B cell (primary cell): ENCODE measurements around the gene ARHGAP31. TPM values are rescaled to one million over a fixed set of nuclear protein-coding genes. Genes with fewer than 3 reads are reported as not detected.
"Not testable (repeated sequence)": the region's sequence is repeated elsewhere in the genome, so short reads cannot be mapped to it uniquely, and the experiment has no call there.

Source experiments
- ATAC-seq: fragments of 200-7000 bp; cut with Tn5 transposase; one replicate; pipeline ENCODE4 v1.10.0; 2021; ENCODE audit warnings: low read depth, mild to moderate bottlenecking, moderate number of reproducible peaks, moderate library complexity
- CTCF ChIA-PET: fragments of 350-600 bp; sonication (Branson Sonifier 250); formaldehyde crosslinking; loops from one replicate; lab custom pipeline; 2021; ENCODE audit warnings: antibody characterized with exemption, inconsistent platforms; lab: Charles Lee
- POLR2A ChIA-PET: fragments of 350-600 bp; sonication (Branson Sonifier 250); formaldehyde crosslinking; loops from one replicate; lab custom pipeline; 2021; ENCODE audit warnings: antibody characterized with exemption; lab: Charles Lee
- DNase-seq: peaks from one replicate; pipeline ENCODE4 v3.0.0; 2013
- H2AFZ ChIP-seq: 2 replicates; pipeline ENCODE4 v1.6.1; 2012; ENCODE audit warnings: mild to moderate bottlenecking, low read depth, low read length; ENCODE audit not compliant: insufficient read depth, poor library complexity, severe bottlenecking
- H3K27ac ChIP-seq, 2 donors: 1 replicate in 1 of 2; 2 replicates in 1 of 2; pipeline ENCODE4 v1.5.1; 2012 to 2013; ENCODE audit warnings: low read length in 2 of 2, mild to moderate bottlenecking in 2 of 2, moderate library complexity in 1 of 2
- H3K27me3 ChIP-seq, 4 experiments: fragments of 200-600 bp in 1 of 4; sonication (generic) in 1 of 4; replicated peaks in 1 of 4; 1 replicate in 2 of 4; 2 replicates in 2 of 4; pipeline versions ENCODE4 v1.6.1 to v1.7.0; 2013 to 2016; ENCODE audit warnings: low read length in 3 of 4, mild to moderate bottlenecking in 2 of 4, mixed read lengths in 1 of 4, moderate library complexity in 1 of 4; ENCODE audit not compliant: insufficient read depth in 4 of 4, control insufficient read depth in 3 of 4; ENCODE audit errors: control extremely low read depth in 1 of 4
- H3K36me3 ChIP-seq, 2 experiments: replicated peaks in 1 of 2; 1 replicate in 1 of 2; 2 replicates in 1 of 2; pipeline versions ENCODE4 v1.6.1 to v1.7.1; 2013; ENCODE audit warnings: low read length in 1 of 2; ENCODE audit not compliant: insufficient read depth in 2 of 2, control insufficient read depth in 1 of 2; ENCODE audit errors: control extremely low read depth in 1 of 2, extremely low read depth in 1 of 2
- H3K4me1 ChIP-seq, 2 donors: fragments of 200-600 bp in 1 of 2; sonication (generic) in 1 of 2; 1 replicate in 1 of 2; 2 replicates in 1 of 2; pipeline versions ENCODE4 v1.5.1 to v1.6.1; 2013 to 2017; ENCODE audit warnings: low read length in 2 of 2; ENCODE audit not compliant: control insufficient read depth in 2 of 2, insufficient read depth in 2 of 2
- H3K4me2 ChIP-seq: replicated peaks from 2 replicates; pipeline ENCODE3; 2012; ENCODE audit warnings: mild to moderate bottlenecking, low read depth, low read length; ENCODE audit not compliant: poor library complexity, severe bottlenecking
- H3K4me3 ChIP-seq, 5 experiments: fragments of 200-600 bp in 1 of 5; sonication (generic) in 1 of 5; 1 replicate in 3 of 5; 2 replicates in 2 of 5; pipeline versions ENCODE4 v1.5.1 to v1.7.0; 2011 to 2016; ENCODE audit warnings: low read length in 4 of 5, mild to moderate bottlenecking in 4 of 5, low read depth in 2 of 5, control low read depth in 1 of 5, moderate library complexity in 1 of 5; ENCODE audit not compliant: insufficient read depth in 1 of 5; ENCODE audit errors: control extremely low read depth in 1 of 5, extremely low read depth in 1 of 5
- H3K79me2 ChIP-seq: fragments of 200-600 bp; sonication (generic); one replicate; pipeline ENCODE4 v1.6.0; 2016; ENCODE audit warnings: low read length; ENCODE audit not compliant: control insufficient read depth, insufficient read depth
- H3K9ac ChIP-seq: fragments of 200-600 bp; sonication (generic); 2 replicates; pipeline ENCODE4 v1.6.1; 2017; ENCODE audit warnings: mild to moderate bottlenecking, low read length, moderate library complexity
- H3K9me3 ChIP-seq, 3 donors: one replicate each; pipeline versions ENCODE4 v1.6.1 to v1.7.1; 2013; ENCODE audit warnings: low read length in 2 of 3; ENCODE audit not compliant: control insufficient read depth in 2 of 3, insufficient read depth in 1 of 3; ENCODE audit errors: control extremely low read depth in 1 of 3
- H4K20me1 ChIP-seq: 2 replicates; pipeline ENCODE4 v1.6.0; 2012; ENCODE audit warnings: mild to moderate bottlenecking, low read length; ENCODE audit not compliant: insufficient read depth, control insufficient read depth, poor library complexity, severe bottlenecking
- H3K27ac Mint-ChIP-seq: one replicate; pipeline ENCODE4 v1.8.0; 2021; ENCODE audit warnings: mixed read lengths
- H3K27me3 Mint-ChIP-seq: one replicate; pipeline ENCODE4 v1.8.0; 2021; ENCODE audit warnings: mixed read lengths
- H3K4me1 Mint-ChIP-seq: one replicate; pipeline ENCODE4 v1.8.0; 2021; ENCODE audit warnings: mixed read lengths
- H3K4me3 Mint-ChIP-seq: one replicate; pipeline ENCODE4 v1.8.0; 2021; ENCODE audit warnings: mixed read lengths
- H3K9me3 Mint-ChIP-seq: one replicate; pipeline ENCODE4 v1.8.0; 2022; ENCODE audit warnings: mixed read lengths; ENCODE audit not compliant: insufficient read depth
- CTCF ChIP-seq: fragments of 200-600 bp; IDR thresholded peaks from one replicate; pipeline ENCODE4 v1.8.0; 2022; ENCODE audit warnings: antibody characterized with exemption, mild to moderate bottlenecking
- EZH2 ChIP-seq: IDR thresholded peaks from 2 replicates; pipeline ENCODE4 v1.6.1; 2012; ENCODE audit warnings: borderline replicate concordance, low read depth, mild to moderate bottlenecking, moderate library complexity, low read length; ENCODE audit not compliant: insufficient read depth, poor library complexity, severe bottlenecking
- WGBS: methylation state at CpG from one replicate; pipeline ENCODE4 v1.1.5; 2013; ENCODE audit warnings: missing lambda C conversion rate; ENCODE audit not compliant: insufficient coverage; 5-methylcytosine and 5-hydroxymethylcytosine counted together
- intact Hi-C: fragments of 100-400 bp; cut with micrococcal nuclease; formaldehyde crosslinking; loops from one replicate; pipeline ENCODE4 v1.10.0; 2022
- polyA plus RNA-seq: library from polyadenylated mRNA; depleted of rRNA; stranded (reverse); fragments of >200 nt; gene quantifications from 2 replicates; pipeline ENCODE4 v1.2.3, GENCODE V29; 2012
- total RNA-seq, 2 donors: library from RNA; stranded (reverse); fragments of 120-200 nt in 1 of 2; gene quantifications; 1 replicate in 1 of 2; 2 replicates in 1 of 2; pipeline versions ENCODE4 v1.2.3 to v1.2.4, GENCODE V29; 2013 to 2022

Gene ARHGAP31
- total and polyA plus RNA-seq, 2 donors (not counting 1 experiment from before 2014, with no cell fraction given): 3.5 to 7.8 TPM

DNA sequence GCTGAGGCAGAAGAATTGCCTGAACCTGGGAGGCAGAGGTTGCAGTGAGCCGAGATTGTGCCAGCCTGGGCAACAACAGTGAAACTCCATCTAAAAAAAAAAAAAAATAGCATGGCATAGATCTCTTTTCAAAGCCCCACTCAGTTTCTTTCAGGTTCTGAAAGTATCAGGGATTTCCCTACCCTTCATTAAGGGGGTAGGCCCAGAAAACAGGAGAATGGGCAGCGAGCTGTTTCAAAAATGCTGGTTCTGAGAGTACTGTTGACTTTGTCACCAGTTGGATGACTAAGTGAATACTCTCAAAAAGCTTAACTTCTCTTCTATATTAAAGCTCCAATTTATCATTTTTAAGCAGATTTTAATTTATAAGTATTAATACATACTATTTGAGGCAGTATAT, 72.8 kb downstream of the ARHGAP31 start:
- Histone ChIP-seq H3K9me3 (no peaks in the 10 kb centered on the region), H3K4me3 (no peak overlapping the region), H3K27ac (no peak overlapping the region), H3K36me3 (peaks cover 0 to 4% of the 10 kb centered on the region in 2 experiments), H3K9ac (no peak overlapping the region), H4K20me1 (no peaks in the 10 kb centered on the region), H3K4me1 (no peaks in the 10 kb centered on the region), H2AFZ (no peak overlapping the region), H3K4me2 (no peak overlapping the region), H3K79me2 (no peaks in the 10 kb centered on the region), H3K27me3 (no peaks in the 10 kb centered on the region)
- ChIA-PET POLR2A (no interaction called here), CTCF (no interaction called here)
- DNase-seq (no peak), ATAC-seq (no peak)
- H3K27me3 Mint-ChIP-seq: no peaks in the 10 kb centered on the region
- TF ChIP-seq EZH2 (no peak), CTCF (no peak)
- WGBS: no CpG with 5 or more reads among the region's 2 CpGs
- H3K9me3 Mint-ChIP-seq: no peaks in the 10 kb centered on the region
- H3K4me1 Mint-ChIP-seq: no peaks in the 10 kb centered on the region
- intact Hi-C loops: no loop called here
- H3K4me3 Mint-ChIP-seq: no peak overlapping the region
- H3K27ac Mint-ChIP-seq: no peak overlapping the region

- no peak for DNase-seq
- Histone ChIP-seq H3K4me2 (no peak overlapping the region), H3K79me2 (no peaks in the 10 kb centered on the region), H3K9me3 (no peaks in the 10 kb centered on the region), H3K4me3 (no peak overlapping the region), H3K4me1 (no peaks in the 10 kb centered on the region), H3K9ac (no peak overlapping the region), H3K27ac (no peak overlapping the region), H3K36me3 (peaks cover 0 to 4% of the 10 kb centered on the region in 2 experiments), H4K20me1 (no peaks in the 10 kb centered on the region), H3K27me3 (no peaks in the 10 kb centered on the region), H2AFZ (no peak overlapping the region)
- Mint-ChIP-seq H3K4me1 (no peaks in the 10 kb centered on the region), H3K27ac (no peak overlapping the region), H3K4me3 (no peak overlapping the region), H3K27me3 (no peaks in the 10 kb centered on the region), H3K9me3 (no peaks in the 10 kb centered on the region)
- ChIA-PET POLR2A (no interaction called here), CTCF (no interaction called here)
- intact Hi-C loops: no loop called here
- 100% methylated on average over 1 of the region's 4 CpGs for WGBS
- TF ChIP-seq CTCF (no peak), EZH2 (no peak)
- no peak for ATAC-seq
These were observed 74.1 kb downstream of the ARHGAP31 start for GRCh38 chr3:119368298-119368697.

- H3K79me2 ChIP-seq, H4K20me1 ChIP-seq, H3K9ac ChIP-seq, H3K9me3 Mint-ChIP-seq, POLR2A ChIA-PET, H3K27ac Mint-ChIP-seq, H3K4me1 Mint-ChIP-seq, H3K9me3 ChIP-seq, H3K36me3 ChIP-seq, ATAC-seq, H3K4me3 ChIP-seq, H3K4me2 ChIP-seq, H3K27ac ChIP-seq, H3K4me3 Mint-ChIP-seq, H3K27me3 Mint-ChIP-seq, H2AFZ ChIP-seq, intact Hi-C loops, DNase-seq, H3K4me1 ChIP-seq, H3K27me3 ChIP-seq: not testable (repeated sequence)
- CTCF ChIA-PET: interaction anchor here (1.2 kb wide), 1 partner anchor 19 kb away, joined by 3 read pairs; no protein-coding TSS in a partner anchor
- WGBS: no CpG with 5 or more reads among the region's 6 CpGs
These were observed 77.6 kb downstream of the ARHGAP31 start for GRCh38 chr3:119371786-119372185.
